ENCODE results near the gene KRTAP13-1.

DNA sequence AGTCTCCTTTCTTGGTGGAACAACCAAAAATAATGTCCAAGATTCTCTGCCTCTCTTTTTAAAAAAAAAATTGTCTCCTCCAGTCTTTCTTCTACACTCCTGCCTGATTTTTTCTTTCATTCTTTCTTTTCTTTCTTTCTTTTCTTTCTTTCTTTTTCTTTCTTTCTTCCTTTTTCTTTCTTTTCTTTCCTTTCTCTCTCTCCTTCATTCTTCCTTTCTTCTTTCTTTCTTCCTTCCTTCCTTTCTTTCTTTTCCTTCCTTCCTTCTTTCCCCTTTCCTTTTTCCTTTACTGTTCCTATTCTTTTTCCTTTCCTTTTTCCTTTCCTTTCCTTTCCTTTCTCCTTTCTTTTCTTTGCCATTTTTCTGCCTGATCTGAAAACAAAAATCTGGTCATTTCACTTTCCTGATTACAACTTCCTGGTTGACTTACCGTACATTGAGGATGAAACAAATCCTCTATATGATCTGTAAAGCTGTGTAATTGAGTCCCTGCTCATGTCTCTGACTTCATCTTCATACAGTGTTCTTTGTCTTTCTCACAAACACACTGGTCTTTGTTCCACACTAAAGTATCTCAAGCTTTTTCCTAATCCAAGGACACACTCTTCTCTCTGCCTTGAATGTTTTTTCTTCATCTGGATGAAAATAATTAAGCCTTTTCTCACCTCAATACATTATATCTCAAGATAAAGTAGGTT lies 41.4 kb upstream of the KRTAP13-1 start:
- TF ChIP-seq CTCF (conservative IDR thresholded peaks at IDR 0.05; ENCODE audit: low read length) (no peak), EZH2phosphoT487 (IDR thresholded peaks at IDR 0.05; ENCODE audit: borderline replicate concordance) (no peak)

All from Loucy (cell line).